H9 (cell line): Measurements from ENCODE around the gene PLEKHD1. TPM values are rescaled to one million over a fixed set of nuclear protein-coding genes. Genes with fewer than 3 reads are reported as not detected.

Experiments
- DNase-seq: peaks from one replicate; pipeline ENCODE4 v3.0.0-alpha.2; 2017
- H2AFZ ChIP-seq: one replicate; pipeline ENCODE4 v1.6.1; 2013; ENCODE audit warnings: mild to moderate bottlenecking, low read length, control low read depth, moderate library complexity
- H2AK5ac ChIP-seq: 2 replicates; pipeline ENCODE4 v1.6.1; 2013; ENCODE audit warnings: low read length, control low read depth, mixed read lengths; ENCODE audit not compliant: insufficient read length
- H2BK120ac ChIP-seq: one replicate; pipeline ENCODE4 v1.6.1; 2013; ENCODE audit warnings: low read depth, mild to moderate bottlenecking, low read length, control low read depth, inconsistent platforms; ENCODE audit not compliant: poor library complexity, severe bottlenecking
- H2BK12ac ChIP-seq: 2 replicates; pipeline ENCODE4 v1.6.1; 2013; ENCODE audit warnings: low read length, control low read depth, mixed read lengths, low read depth; ENCODE audit not compliant: insufficient read length
- H2BK15ac ChIP-seq: 2 replicates; pipeline ENCODE4 v1.6.1; 2013; ENCODE audit warnings: low read depth, low read length, control low read depth
- H2BK20ac ChIP-seq: one replicate; pipeline ENCODE4 v1.6.1; 2013; ENCODE audit warnings: low read depth, mild to moderate bottlenecking, low read length, control low read depth, inconsistent platforms; ENCODE audit not compliant: poor library complexity, severe bottlenecking
- H2BK5ac ChIP-seq: 2 replicates; pipeline ENCODE4 v1.6.1; 2013; ENCODE audit warnings: low read length, control low read depth, mixed read lengths; ENCODE audit not compliant: insufficient read length
- H3K14ac ChIP-seq: 2 replicates; pipeline ENCODE4 v1.6.1; 2013; ENCODE audit warnings: low read length, control low read depth; ENCODE audit not compliant: insufficient read depth
- H3K18ac ChIP-seq: 2 replicates; pipeline ENCODE4 v1.6.1; 2013; ENCODE audit warnings: low read depth, mild to moderate bottlenecking, mixed read lengths, low read length, control low read depth; ENCODE audit not compliant: insufficient read length
- H3K23ac ChIP-seq: 2 replicates; pipeline ENCODE4 v1.6.1; 2013; ENCODE audit warnings: low read length, control low read depth, mixed read lengths, low read depth; ENCODE audit not compliant: insufficient read length
- H3K23me2 ChIP-seq: 2 replicates; pipeline ENCODE4 v1.6.1; 2013; ENCODE audit warnings: low read depth, mild to moderate bottlenecking, mixed read lengths, low read length, control low read depth; ENCODE audit not compliant: insufficient read length, poor library complexity, severe bottlenecking
- H3K27ac ChIP-seq: 2 replicates; pipeline ENCODE4 v1.5.1; 2013; ENCODE audit warnings: low read length, control low read depth, mixed read lengths, low read depth; ENCODE audit not compliant: insufficient read length
- H3K27me3 ChIP-seq: 2 replicates; pipeline ENCODE4 v1.6.1; 2013; ENCODE audit warnings: low read length, control low read depth, inconsistent platforms; ENCODE audit not compliant: insufficient read depth
- H3K4ac ChIP-seq: 2 replicates; pipeline ENCODE4 v1.6.1; 2013; ENCODE audit warnings: low read depth, mild to moderate bottlenecking, control low read depth, inconsistent platforms, low read length, moderate library complexity
- H3K4me1 ChIP-seq: 2 replicates; pipeline ENCODE4 v1.6.1; 2013; ENCODE audit warnings: low read length, control low read depth, inconsistent platforms; ENCODE audit not compliant: insufficient read depth
- H3K4me2 ChIP-seq: 2 replicates; pipeline ENCODE4 v1.6.1; 2013; ENCODE audit warnings: low read length, control low read depth, mixed read lengths; ENCODE audit not compliant: insufficient read length, insufficient read depth
- H3K56ac ChIP-seq: 2 replicates; pipeline ENCODE4 v1.6.1; 2013; ENCODE audit warnings: low read depth, mild to moderate bottlenecking, mixed read lengths, low read length, control low read depth; ENCODE audit not compliant: insufficient read length
- H3K79me1 ChIP-seq: 2 replicates; pipeline ENCODE4 v1.6.1; 2013; ENCODE audit warnings: low read depth, mild to moderate bottlenecking, moderate library complexity, low read length, control low read depth, inconsistent platforms; ENCODE audit not compliant: insufficient read depth, poor library complexity, severe bottlenecking
- H3K79me2 ChIP-seq: 2 replicates; pipeline ENCODE4 v1.6.1; 2013; ENCODE audit warnings: low read length, control low read depth, inconsistent platforms; ENCODE audit not compliant: insufficient read depth
- H3K9ac ChIP-seq: 2 replicates; pipeline ENCODE4 v1.6.1; 2013; ENCODE audit warnings: low read length, control low read depth, mixed read lengths; ENCODE audit not compliant: insufficient read length; ENCODE audit errors: extremely low read depth
- H3K9me3 ChIP-seq: one replicate; pipeline ENCODE4 v1.6.1; 2013; ENCODE audit warnings: low read depth, low read length, inconsistent platforms; ENCODE audit not compliant: control insufficient read depth
- H3T11ph ChIP-seq: one replicate; pipeline ENCODE4 v1.6.1; 2013; ENCODE audit warnings: mild to moderate bottlenecking, low read length, control low read depth, inconsistent platforms
- H4K20me1 ChIP-seq: one replicate; pipeline ENCODE4 v1.6.1; 2013; ENCODE audit not compliant: control insufficient read depth, insufficient read length, insufficient read depth
- H4K5ac ChIP-seq: 2 replicates; pipeline ENCODE4 v1.6.1; 2013; ENCODE audit warnings: low read depth, mild to moderate bottlenecking, mixed read lengths, low read length, control low read depth; ENCODE audit not compliant: insufficient read length
- H4K8ac ChIP-seq: replicated peaks from 2 replicates; pipeline ENCODE4 v1.6.1; 2013; ENCODE audit warnings: low read length, control low read depth, mixed read lengths, low read depth; ENCODE audit not compliant: insufficient read length
- H4K91ac ChIP-seq: 2 replicates; pipeline ENCODE4 v1.6.1; 2013; ENCODE audit warnings: low read depth, mild to moderate bottlenecking, moderate library complexity, mixed read lengths, low read length, control low read depth; ENCODE audit not compliant: insufficient read length
- H3K27ac Mint-ChIP-seq, 3 experiments: 2 replicates in 2 of 3; 3 replicates in 1 of 3; pipeline ENCODE4 v1.8.0; 2020 to 2021; ENCODE audit warnings: mixed read lengths in 3 of 3, mild to moderate bottlenecking in 1 of 3, moderate library complexity in 1 of 3
- H3K27me3 Mint-ChIP-seq: 2 replicates; pipeline ENCODE4 v1.8.0; 2021; ENCODE audit warnings: low read depth, mild to moderate bottlenecking, moderate library complexity, mixed read lengths
- H3K36me3 Mint-ChIP-seq, 3 experiments: 2 replicates in 2 of 3; 3 replicates in 1 of 3; pipeline ENCODE4 v1.8.0; 2020 to 2021; ENCODE audit warnings: low read depth in 3 of 3, mixed read lengths in 3 of 3; ENCODE audit not compliant: insufficient read depth in 1 of 3
- H3K4me1 Mint-ChIP-seq, 2 experiments: 2 replicates each; pipeline ENCODE4 v1.8.0; 2020; ENCODE audit warnings: mixed read lengths in 2 of 2
- H3K4me3 Mint-ChIP-seq, 2 experiments: 2 replicates in 1 of 2; 3 replicates in 1 of 2; pipeline ENCODE4 v1.8.0; 2020 to 2021; ENCODE audit warnings: mild to moderate bottlenecking in 2 of 2, mixed read lengths in 2 of 2, moderate library complexity in 1 of 2
- H3K9me3 Mint-ChIP-seq, 2 experiments: 2 replicates in 1 of 2; 3 replicates in 1 of 2; pipeline ENCODE4 v1.8.0; 2020; ENCODE audit warnings: mild to moderate bottlenecking in 2 of 2, mixed read lengths in 2 of 2, moderate library complexity in 1 of 2
- CTCF ChIP-seq: fragments of 200-600 bp; sonication (generic); conservative IDR thresholded peaks from 3 replicates; pipeline ENCODE4 v1.8.0; 2021; ENCODE audit warnings: antibody characterized with exemption, mild to moderate bottlenecking
- WGBS: extraction: QIAGEN DNeasy Blood & Tissue Kit; methylation state at CpG from one replicate; pipeline ENCODE4 v1.1.7; 2013; ENCODE audit warnings: missing lambda C conversion rate, low lambda C conversion rate, mixed read lengths; ENCODE audit not compliant: insufficient read length; ENCODE audit errors: extremely low coverage; 5-methylcytosine and 5-hydroxymethylcytosine counted together
- total RNA-seq: library from RNA; stranded (reverse); gene quantifications from 2 replicates; pipeline ENCODE4 v1.2.1, GENCODE V29; 2021

The PLEKHD1 gene
- total RNA-seq, 1 experiment from 2014 or later = 0.37 TPM

GRCh38 chr14:69558774-69559173 is 74.2 kb downstream of the PLEKHD1 start:
- peaks cover 3% of the 10 kb centered on the region; the same call in 1 of the 2 replicates for H3K27me3 Mint-ChIP-seq
- no CpG with 5 or more reads among the region's 4 CpGs for WGBS
- Histone ChIP-seq H2BK5ac (no peak overlapping the region), H3K56ac (no peak overlapping the region), H2BK12ac (no peak overlapping the region), H3T11ph (no peak overlapping the region), H3K18ac (no peak overlapping the region), H3K4me1 (peaks cover 2% of the 10 kb centered on the region; the same call in 1 of the 2 replicates), H4K5ac (no peak overlapping the region), H3K9ac (no peak overlapping the region), H3K79me2 (no peaks in the 10 kb centered on the region), H3K4me2 (no peak overlapping the region), H3K27me3 (no peaks in the 10 kb centered on the region), H4K20me1 (no peaks in the 10 kb centered on the region), H2AK5ac (no peak overlapping the region), H2BK20ac (no peak overlapping the region), H3K4ac (no peak overlapping the region), H2AFZ (no peak overlapping the region), H3K23ac (no peak overlapping the region), H4K8ac (no peak overlapping the region), H4K91ac (no peak overlapping the region), H2BK120ac (no peak overlapping the region), H3K23me2 (no peaks in the 10 kb centered on the region), H3K79me1 (no peaks in the 10 kb centered on the region), H3K9me3 (no peaks in the 10 kb centered on the region), H3K27ac (no peak overlapping the region), H2BK15ac (no peak overlapping the region), H3K14ac (no peak overlapping the region)
- H3K4me3 Mint-ChIP-seq = no peak overlapping the region
- H3K9me3 Mint-ChIP-seq = no peaks in the 10 kb centered on the region; a peak in 1 of 5 replicates
- peaks cover 30% of the 10 kb centered on the region in 2 experiments for H3K4me1 Mint-ChIP-seq
- no peak for TF ChIP-seq CTCF
- no peak for DNase-seq
- H3K36me3 Mint-ChIP-seq = no peaks in the 10 kb centered on the region
- H3K27ac Mint-ChIP-seq = peak overlapping the region in 1 of 3 experiments; percentile 60; a peak in 2 of 7 replicates
